Measurements from ENCODE around the gene CITED2.
A peak's percentile ranks its signal among the peaks of the same experiment; 100 is the strongest.

CITED2 gene

DNA sequence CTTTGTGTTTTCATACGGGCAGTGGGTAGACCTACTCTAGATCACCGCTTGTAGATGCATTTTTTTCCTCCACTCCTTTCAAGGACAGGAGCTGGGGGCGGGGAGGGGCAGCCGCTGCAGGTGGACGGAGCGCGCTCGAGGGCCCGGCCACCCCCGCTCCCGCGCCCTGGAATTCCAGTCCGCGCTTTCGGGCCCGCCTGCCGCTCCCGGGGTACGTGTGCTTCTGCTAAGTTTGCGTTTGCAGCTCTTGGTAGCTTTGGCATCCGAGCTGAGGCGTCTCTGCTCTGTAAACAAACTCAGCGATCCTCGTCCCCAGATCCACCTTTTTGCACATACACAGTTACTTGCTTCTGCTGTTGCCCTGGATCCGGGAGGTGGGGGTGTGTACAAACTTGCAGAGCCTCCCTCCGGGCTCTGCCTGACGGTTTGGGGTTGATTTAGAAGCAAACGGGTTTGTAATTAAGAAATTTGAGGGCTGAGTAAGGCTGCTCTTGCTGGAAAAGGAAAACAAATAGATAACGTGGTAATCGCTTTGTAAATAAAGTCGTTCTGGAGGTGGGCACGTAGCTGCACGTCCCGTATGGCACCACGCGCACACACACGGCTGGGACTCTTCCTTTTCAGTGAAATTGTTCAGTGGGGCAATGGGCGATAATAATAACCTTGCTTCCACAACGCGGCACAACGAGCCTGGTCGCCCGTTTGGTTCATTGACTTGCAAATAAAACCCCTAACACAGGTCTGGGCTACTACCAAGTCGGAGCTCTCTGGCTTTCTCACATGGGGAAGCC, 973 bp upstream of the CITED2 start:
- DNase-seq (ENCODE audit: extremely low read depth, low read depth): peak; percentile 95
- TF ChIP-seq CTCF (IDR thresholded peaks at IDR 0.05; ENCODE audit: low read depth, low read length): peak; percentile 13

GRCh38 chr6:139373928-139374356, 506 bp downstream of the CITED2 start:
- TF ChIP-seq CTCF (IDR thresholded peaks at IDR 0.05; ENCODE audit: low read depth, low read length): no peak
- no peak for DNase-seq (ENCODE audit: extremely low read depth, low read depth)

DNA sequence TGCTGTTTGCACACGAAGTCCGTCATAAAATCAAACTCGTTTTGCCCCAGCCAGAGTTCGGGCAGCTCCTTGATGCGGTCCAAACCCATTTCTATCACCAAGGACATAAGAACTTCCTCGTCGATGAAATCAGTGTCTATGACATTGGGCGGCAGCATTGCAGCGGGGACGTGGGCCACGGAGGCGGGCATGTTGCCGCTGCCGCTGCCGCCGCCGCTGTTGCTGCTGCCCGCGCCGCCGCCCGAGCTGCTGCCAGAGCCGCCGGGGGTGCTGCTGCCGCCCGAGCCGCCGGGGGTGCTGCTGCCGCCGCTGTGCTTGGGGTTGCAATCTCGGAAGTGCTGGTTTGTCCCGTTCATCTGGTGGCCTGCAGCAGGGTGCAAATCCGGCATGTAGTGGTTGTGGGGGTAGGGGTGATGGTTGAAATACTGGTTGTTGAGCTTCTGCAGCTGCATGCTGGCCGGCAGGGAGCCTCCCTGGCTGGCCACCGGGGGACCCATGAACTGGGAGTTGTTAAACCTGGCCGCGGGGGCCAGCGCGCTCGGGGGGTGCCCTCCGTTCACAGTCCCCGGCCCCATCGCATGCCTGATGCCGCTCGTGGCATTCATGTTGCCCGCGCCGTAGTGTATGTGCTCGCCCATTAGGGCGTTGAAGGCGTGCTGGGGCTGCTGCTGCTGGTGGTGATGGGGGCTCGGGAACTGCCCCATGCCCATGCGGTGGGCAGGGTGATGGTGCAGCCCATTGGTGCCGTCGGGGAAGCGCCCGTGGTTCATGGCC, 1.1 kb downstream of the CITED2 start:
- DNase-seq (ENCODE audit: extremely low read depth, low read depth): no peak
- TF ChIP-seq CTCF (IDR thresholded peaks at IDR 0.05; ENCODE audit: low read depth, low read length): no peak; the same call in 1 of the 2 replicates

- no peak for DNase-seq (ENCODE audit: extremely low read depth, low read depth)
- no peak for TF ChIP-seq CTCF (IDR thresholded peaks at IDR 0.05; ENCODE audit: low read depth, low read length)
Observed at GRCh38 chr6:139372326-139373153, 1.9 kb downstream of the CITED2 start.

DNA sequence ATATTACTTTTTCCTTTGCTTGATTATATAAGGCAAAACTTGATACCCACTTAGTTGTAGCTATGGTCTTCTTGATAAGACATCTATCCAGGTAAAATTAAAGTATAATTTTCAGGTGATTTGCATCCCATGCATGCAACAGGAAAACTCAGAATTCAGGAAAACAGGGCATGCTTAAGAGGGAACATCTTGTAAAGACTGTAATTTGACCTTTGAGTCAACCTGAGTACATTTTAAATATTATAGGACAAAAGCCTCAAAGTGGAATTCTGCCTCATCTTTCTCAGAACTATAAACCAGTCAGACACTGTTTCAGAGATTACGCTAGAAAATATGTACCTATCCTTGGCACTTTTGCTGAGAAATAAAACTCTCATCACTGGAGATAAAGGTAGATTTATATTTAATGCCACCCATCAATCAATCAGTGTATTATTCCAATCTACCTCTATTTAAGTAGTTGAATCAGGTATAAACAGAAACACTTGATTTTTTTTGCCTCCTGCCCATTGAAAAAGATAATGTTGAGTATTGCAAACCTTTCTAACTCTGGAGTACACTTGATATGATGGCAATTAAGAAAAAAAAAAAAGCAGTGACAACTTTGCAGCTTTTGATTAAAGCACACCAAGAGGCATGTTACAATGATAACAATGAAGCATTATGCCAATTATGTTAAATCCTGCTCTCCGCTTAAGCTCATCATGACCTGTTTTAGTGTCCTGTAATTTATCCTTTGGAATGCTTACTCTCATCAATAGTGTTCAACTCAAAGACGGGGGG, 2.8 kb downstream of the CITED2 start:
- DNase-seq (ENCODE audit: extremely low read depth, low read depth): no peak
- TF ChIP-seq CTCF (IDR thresholded peaks at IDR 0.05; ENCODE audit: low read depth, low read length): no peak

DNA sequence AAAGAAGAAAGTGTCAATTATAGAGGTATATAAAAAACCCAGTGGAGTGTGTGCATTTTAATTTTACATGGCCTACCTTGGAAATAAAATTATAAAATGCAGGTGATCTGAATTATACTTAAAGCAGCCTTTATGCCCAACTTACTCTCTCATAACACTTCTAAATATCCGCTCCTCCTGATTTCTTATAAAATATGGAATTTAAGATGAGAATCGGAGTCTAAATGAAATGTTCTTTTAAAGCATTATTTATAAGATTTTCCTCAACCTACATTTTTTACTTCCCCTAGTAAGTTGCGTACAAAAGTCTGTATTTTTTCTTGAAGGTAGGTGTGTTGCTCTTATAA, 3.5 kb downstream of the CITED2 start:
- TF ChIP-seq CTCF (IDR thresholded peaks at IDR 0.05; ENCODE audit: low read depth, low read length): no peak
- no peak for DNase-seq (ENCODE audit: extremely low read depth, low read depth)

All from AG09319 (cell line).